Subcutaneous abdominal adipose tissue (tissue), 5 donors: ENCODE results near the gene DHRSX.
"Not testable (repeated sequence)": the region's sequence is repeated elsewhere in the genome, so short reads cannot be mapped to it uniquely, and the experiment has no call there.

Source experiments
- H3K27ac ChIP-seq: one replicate; pipeline ENCODE4 v1.7.0; 2013; ENCODE audit warnings: low read depth, mild to moderate bottlenecking, inconsistent platforms, low read length, moderate library complexity
- H3K27me3 ChIP-seq, 5 donors: one replicate each; pipeline ENCODE4 v1.7.0; 2013; ENCODE audit warnings: low read length in 5 of 5, inconsistent platforms in 1 of 5; ENCODE audit not compliant: control insufficient read depth in 5 of 5, insufficient read depth in 4 of 5
- H3K36me3 ChIP-seq, 5 donors: one replicate each; pipeline ENCODE4 v1.7.0; 2013; ENCODE audit warnings: low read length in 5 of 5; ENCODE audit not compliant: control insufficient read depth in 5 of 5, insufficient read depth in 5 of 5
- H3K4me1 ChIP-seq, 5 donors: one replicate each; pipeline ENCODE4 v1.7.0; 2013; ENCODE audit warnings: low read length in 5 of 5, mild to moderate bottlenecking in 3 of 5, moderate library complexity in 1 of 5; ENCODE audit not compliant: control insufficient read depth in 5 of 5, insufficient read depth in 5 of 5
- H3K4me3 ChIP-seq, 5 donors: one replicate each; pipeline ENCODE4 v1.7.0; 2013; ENCODE audit warnings: low read length in 5 of 5, low read depth in 1 of 5
- H3K9ac ChIP-seq, 5 donors: one replicate each; pipeline ENCODE4 v1.7.0; 2013; ENCODE audit warnings: low read length in 5 of 5, mild to moderate bottlenecking in 4 of 5, moderate library complexity in 3 of 5
- H3K9me3 ChIP-seq, 5 donors: one replicate each; pipeline ENCODE4 v1.7.0; 2013; ENCODE audit warnings: low read length in 5 of 5; ENCODE audit not compliant: control insufficient read depth in 5 of 5
- donor health status: healthy.
- donor health status: healthy.
- donor health status: healthy.
- donor health status: healthy.
- donor health status: healthy.

The DHRSX gene

DNA sequence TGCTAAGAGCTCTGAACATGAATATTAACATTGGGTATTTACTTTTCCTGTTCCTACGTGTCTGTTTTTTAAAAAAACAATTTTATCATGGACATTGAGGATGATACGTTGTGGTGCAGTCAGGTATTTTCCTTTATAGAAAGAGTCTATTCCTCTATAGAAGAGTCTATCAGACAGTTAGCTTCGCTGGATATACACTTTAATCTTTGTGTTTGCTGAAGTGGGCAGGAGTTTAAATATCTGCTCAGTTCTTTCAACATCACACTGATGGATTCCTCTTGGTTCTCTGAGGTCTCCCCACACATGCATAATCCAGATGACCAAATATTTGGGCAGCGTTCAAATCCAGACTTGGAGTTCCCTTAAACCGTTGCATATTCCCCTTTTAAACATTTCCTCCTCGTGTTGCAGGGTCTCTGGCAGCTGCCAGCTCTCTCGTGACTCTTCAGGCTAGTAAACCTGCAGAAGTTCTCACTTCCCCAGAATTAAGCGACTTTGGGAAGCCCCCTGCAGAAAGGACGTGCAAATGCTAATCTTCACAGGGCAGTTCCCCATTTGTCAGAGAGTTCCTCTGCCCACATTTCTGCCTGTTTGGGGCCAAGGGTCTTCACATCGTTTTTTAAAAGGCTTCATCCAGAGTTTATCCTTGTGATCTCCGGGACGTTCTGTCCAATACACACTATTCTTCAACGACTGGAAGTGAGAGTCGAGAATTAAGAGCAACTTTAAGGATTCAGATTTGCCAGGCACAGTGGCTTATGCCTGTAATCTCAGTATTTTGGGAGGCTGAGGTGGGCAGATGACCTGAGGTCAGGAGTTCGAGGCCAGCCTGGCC lies 20.5 kb upstream of the DHRSX start:
- Histone ChIP-seq H3K4me1 (peaks cover 0 to 3% (median 0%) of the 10 kb centered on the region in 5 donors), H3K9ac (no peak overlapping the region), H3K36me3 (no peaks in the 10 kb centered on the region), H3K27ac (no peak overlapping the region), H3K27me3 (no peaks in the 10 kb centered on the region), H3K4me3 (no peak overlapping the region), H3K9me3 (peaks cover 0 to 3% (median 0%) of the 10 kb centered on the region in 5 donors)

DNA sequence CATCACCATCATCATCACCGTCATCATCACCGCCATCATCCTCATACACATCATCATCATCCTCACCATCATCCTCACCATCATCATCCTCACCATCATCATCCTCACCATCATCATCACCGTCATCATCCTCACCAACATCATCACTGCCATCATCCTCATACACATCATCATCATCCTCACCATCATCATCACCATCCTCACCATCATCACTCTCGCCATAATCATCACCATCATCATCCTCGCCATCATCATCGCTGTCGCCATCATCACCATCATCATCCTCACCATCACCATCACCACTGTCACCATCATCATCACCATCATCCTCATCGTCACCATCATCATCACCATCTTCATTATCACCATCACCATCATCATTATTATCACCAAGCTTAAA lies 19.8 kb upstream of the DHRSX start:
- H3K36me3 ChIP-seq: no peaks in the 10 kb centered on the region
- no peaks in the 10 kb centered on the region for H3K27me3 ChIP-seq
- H3K9ac ChIP-seq: no peak overlapping the region
- H3K27ac ChIP-seq: no peak overlapping the region
- no peak overlapping the region for H3K4me3 ChIP-seq
- peaks cover 0 to 3% (median 0%) of the 10 kb centered on the region in 5 donors for H3K9me3 ChIP-seq
- peaks cover 0 to 3% (median 0%) of the 10 kb centered on the region in 5 donors for H3K4me1 ChIP-seq

DNA sequence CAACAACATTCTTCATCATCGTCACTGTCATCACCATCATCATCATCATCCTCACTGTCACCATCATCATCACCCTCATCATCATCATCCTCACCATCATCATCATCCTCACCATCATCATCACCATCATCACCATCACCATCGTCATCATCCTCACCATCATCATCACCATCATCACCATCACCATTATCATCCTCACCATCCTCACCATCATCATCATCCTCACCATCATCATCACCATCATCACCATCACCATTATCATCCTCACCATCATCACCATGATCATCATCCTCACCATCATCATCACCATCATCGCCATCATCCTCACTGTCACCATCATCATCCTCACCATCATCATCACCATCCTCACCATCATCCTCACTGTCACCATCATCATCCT lies 18.9 kb upstream of the DHRSX start:
- H3K27ac ChIP-seq, H3K9me3 ChIP-seq, H3K4me3 ChIP-seq, H3K36me3 ChIP-seq, H3K27me3 ChIP-seq, H3K9ac ChIP-seq, H3K4me1 ChIP-seq: not testable (repeated sequence)

DNA sequence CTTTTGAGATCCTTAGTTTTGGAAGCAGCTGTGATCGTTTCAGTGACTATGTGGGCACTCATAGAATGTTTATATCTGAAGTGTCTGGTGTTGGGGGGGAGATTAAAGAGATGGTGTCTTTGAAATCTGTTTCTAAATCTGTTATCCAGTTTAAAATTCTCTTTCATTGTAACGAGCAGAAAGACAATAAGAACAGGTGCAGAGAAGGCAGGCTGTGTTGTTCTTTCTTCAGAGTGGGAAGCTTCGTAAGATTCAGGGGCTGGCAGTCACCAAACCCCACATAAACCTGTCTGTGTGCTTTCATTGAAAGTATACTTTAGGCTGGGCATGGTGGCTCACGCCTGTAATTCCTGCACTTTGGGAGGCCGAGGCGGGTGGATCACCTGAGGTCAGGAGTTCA lies 16.3 kb upstream of the DHRSX start:
- Histone ChIP-seq H3K36me3 (no peaks in the 10 kb centered on the region), H3K27ac (no peak overlapping the region), H3K9me3 (peaks cover 0 to 3% (median 0%) of the 10 kb centered on the region in 5 donors), H3K4me1 (peaks cover 0 to 3% (median 0%) of the 10 kb centered on the region in 5 donors), H3K9ac (no peak overlapping the region), H3K4me3 (no peak overlapping the region), H3K27me3 (peaks cover 0 to 3% (median 0%) of the 10 kb centered on the region in 5 donors)

DNA sequence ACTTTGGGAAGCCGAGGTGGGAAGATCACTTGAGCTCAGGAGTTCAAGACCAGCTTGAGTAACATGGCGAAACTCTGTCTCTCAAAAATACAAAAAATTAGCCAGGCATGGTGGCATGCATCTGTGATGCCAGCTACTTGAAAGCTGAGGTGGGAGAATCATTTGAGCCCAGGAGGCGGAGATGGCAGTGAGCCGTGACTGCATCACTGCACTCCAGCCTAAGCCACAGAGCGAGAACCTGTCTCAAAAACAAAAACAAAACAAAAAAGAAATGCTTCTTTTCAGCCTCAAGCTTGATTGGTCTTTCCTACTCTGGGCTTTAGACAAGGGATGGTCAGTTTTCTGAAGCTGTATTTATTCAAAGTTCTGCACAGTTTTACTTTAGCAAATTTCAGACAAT lies 15.8 kb upstream of the DHRSX start:
- peaks cover 0 to 4% (median 0%) of the 10 kb centered on the region in 5 donors for H3K9me3 ChIP-seq
- no peaks in the 10 kb centered on the region for H3K36me3 ChIP-seq
- H3K27me3 ChIP-seq: peaks cover 0 to 3% (median 0%) of the 10 kb centered on the region in 5 donors
- H3K4me1 ChIP-seq: peaks cover 0 to 3% (median 0%) of the 10 kb centered on the region in 5 donors
- no peak overlapping the region for H3K27ac ChIP-seq
- H3K9ac ChIP-seq: no peak overlapping the region
- no peak overlapping the region for H3K4me3 ChIP-seq

DNA sequence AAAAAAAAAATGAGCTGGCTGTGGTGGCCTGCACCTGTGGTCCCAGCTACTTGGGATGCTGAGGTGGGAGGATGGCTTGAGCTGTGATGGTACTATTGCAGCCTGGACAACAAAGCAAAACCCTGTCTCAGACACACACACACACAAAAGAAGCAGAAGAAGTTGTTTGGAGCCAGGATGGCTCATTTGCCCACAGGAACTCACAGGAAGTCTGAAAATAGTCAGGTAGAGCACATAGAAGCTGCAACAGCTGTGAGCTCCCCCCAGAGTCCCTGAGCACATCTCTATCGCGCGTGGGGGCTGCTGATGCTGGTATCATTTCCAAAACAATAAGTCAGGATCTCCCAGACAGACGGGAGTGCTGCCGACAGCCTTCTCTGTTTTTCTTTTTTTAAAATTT lies 13.4 kb upstream of the DHRSX start:
- Histone ChIP-seq H3K4me1 (no peaks in the 10 kb centered on the region), H3K9me3 (peaks cover 0 to 4% (median 0%) of the 10 kb centered on the region in 5 donors), H3K36me3 (no peaks in the 10 kb centered on the region), H3K27me3 (peaks cover 0 to 3% (median 0%) of the 10 kb centered on the region in 5 donors), H3K9ac (no peak overlapping the region), H3K4me3 (no peak overlapping the region), H3K27ac (no peak overlapping the region)

DNA sequence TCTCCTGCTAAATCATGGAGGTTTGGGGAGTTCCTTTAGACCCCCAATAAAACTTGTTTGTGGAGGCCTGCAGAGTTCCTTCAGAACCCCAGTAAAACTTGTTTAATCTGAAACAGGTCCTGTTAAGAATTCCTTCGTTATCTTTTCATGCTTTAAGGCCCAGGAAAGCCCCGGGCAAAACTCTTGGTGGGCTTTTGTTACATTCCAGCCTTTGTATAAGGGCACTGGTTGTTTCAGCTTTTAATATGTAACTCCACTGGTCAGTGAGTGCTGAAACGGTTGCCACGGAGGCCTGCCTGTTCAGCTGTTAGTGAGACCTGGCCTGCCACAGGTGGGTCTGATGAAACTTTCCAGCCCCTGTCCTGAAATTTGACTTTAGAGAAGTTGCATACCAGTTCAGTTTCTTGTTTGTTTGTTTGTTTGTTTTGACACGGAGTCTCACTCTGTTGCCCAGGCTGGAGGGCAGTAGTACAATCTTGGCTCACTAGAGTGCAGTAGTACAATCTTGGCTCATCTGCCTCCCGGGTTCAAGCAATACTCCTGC lies 12.4 kb upstream of the DHRSX start:
- H3K4me3 ChIP-seq: no peak overlapping the region
- H3K4me1 ChIP-seq: no peaks in the 10 kb centered on the region
- no peaks in the 10 kb centered on the region for H3K36me3 ChIP-seq
- H3K27ac ChIP-seq: no peak overlapping the region
- peaks cover 0 to 3% (median 0%) of the 10 kb centered on the region in 5 donors for H3K27me3 ChIP-seq
- no peak overlapping the region for H3K9ac ChIP-seq
- peaks cover 0 to 4% (median 0%) of the 10 kb centered on the region in 5 donors for H3K9me3 ChIP-seq

DNA sequence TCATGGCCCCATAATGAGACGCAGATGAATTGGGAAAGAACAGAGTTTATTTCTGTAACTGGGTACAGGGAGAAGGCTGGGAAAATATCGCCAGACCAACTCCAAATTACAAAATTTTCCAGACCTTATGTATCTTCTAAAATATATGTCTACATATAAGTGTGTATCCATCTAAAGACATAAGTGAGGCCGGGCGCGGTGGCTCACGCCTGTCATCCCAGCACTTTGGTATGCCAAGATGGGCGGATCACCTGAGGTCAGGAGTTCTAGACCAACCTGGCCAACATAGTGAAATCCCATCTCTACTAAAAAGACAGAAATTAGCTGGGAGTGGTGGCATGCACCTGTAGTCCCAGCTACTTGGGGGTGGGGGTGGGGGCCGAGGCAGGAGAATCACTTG lies 11.7 kb upstream of the DHRSX start:
- Histone ChIP-seq H3K9me3 (peaks cover 0 to 4% (median 0%) of the 10 kb centered on the region in 5 donors), H3K9ac (no peak overlapping the region), H3K27ac (no peak overlapping the region), H3K4me3 (no peak overlapping the region), H3K36me3 (no peaks in the 10 kb centered on the region), H3K4me1 (no peaks in the 10 kb centered on the region), H3K27me3 (peaks cover 0 to 3% (median 0%) of the 10 kb centered on the region in 5 donors)

DNA sequence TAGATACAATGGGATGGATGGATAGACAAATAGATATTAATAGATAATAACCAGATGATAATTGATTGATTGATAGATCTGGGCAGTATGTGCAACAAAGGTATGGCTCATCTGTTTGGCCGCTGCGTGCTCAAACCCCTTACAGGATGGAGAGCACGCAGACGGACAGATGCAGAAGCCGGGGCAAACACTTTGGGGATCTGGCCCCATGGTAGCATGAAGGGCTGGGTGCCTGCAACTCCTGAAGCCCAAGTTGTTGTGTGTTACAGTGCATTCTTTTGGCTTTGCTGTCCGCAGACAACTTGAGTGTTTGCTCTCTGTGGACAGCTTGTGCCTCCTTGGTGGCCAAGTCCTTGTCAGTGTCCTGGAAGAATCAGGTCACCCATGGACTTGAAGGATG lies 10.6 kb upstream of the DHRSX start:
- no peak overlapping the region for H3K4me3 ChIP-seq
- no peak overlapping the region for H3K9ac ChIP-seq
- peaks cover 0 to 3% (median 0%) of the 10 kb centered on the region in 5 donors for H3K27me3 ChIP-seq
- peaks cover 0 to 4% (median 0%) of the 10 kb centered on the region in 5 donors for H3K9me3 ChIP-seq
- H3K4me1 ChIP-seq: no peaks in the 10 kb centered on the region
- no peak overlapping the region for H3K27ac ChIP-seq
- H3K36me3 ChIP-seq: no peaks in the 10 kb centered on the region

DNA sequence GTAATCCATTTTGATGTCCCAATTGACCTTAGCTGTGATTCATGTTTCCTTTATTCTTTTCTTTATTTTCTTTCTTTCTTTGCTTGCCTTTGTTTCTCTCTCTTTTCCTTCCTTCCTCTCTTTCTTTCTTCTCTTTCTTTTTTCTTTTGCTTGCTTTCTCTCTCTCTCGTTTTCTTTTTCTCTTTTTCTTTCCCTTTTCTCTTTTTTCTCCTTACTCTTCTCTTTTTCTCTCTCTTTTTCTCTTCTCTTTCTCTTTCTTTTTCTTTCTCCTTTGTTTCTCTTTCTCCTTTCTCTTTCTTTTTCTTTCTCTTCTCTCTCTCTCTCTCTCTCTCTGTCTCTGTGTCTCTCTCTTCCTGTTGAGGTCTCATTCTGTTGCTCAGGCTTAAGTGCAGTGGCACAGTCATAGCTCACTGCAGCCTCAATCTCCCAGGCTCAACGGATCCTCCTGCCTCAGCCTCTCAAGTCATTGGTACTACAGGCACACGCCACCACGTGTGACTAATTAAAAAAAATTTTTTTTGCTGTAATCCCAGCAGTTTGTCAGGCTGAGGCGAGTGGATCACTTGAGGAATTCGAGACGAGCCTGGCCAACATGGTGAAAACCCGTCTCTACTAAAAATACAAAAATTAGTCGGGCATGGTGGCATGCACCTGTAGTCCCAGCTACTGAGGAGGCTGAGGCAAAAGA lies 8.0 kb upstream of the DHRSX start:
- no peaks in the 10 kb centered on the region for H3K27me3 ChIP-seq
- H3K36me3 ChIP-seq: no peaks in the 10 kb centered on the region
- no peak overlapping the region for H3K4me3 ChIP-seq
- no peak overlapping the region for H3K27ac ChIP-seq
- H3K9ac ChIP-seq: no peak overlapping the region
- peaks cover 0 to 4% (median 0%) of the 10 kb centered on the region in 5 donors for H3K9me3 ChIP-seq
- no peaks in the 10 kb centered on the region for H3K4me1 ChIP-seq
